NCI-H128 (cell line): Measurements from ENCODE around the gene ELP2.
"Not testable (repeated sequence)": the region's sequence is repeated elsewhere in the genome, so short reads cannot be mapped to it uniquely, and the experiment has no call there.

Experiments used
- DNase-seq: peaks from one replicate; lab custom pipeline; 2025; ENCODE audit not compliant: unreplicated experiment; lab: John Stamatoyannopoulos, UW

Gene ELP2

DNA sequence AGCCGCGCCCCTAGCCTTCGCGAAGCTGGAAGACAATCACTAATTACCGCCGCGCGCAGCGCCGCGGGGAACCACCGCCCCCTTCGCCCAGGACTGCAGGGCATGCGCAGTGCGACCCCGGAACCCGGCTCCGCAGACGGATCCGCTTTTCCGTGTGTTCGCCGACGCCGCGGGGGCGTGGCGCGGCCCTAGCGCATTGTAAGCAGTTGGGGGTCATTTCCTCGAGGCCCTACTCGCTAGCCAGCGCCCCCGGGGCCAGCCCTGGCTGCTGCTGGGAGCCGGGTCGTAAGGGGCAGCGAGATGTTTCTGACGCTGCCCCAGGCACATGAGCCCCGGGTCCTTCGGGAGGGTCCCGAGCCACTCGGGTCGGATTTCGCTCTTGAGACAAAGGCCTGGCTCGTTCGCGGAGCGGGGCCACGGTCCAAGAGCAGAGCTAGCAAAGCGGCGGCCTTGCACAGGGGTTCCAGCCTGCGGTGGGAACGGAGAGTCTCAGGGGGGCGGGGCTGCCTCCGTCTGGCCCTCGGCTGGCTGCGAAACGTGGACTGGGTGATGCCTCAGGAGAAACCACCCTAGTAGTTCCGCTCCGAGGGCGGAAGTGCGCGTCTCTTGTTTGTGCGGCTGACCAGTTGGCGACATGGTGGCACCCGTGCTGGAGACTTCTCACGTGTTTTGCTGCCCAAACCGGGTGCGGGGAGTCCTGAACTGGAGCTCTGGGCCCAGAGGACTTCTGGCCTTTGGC is at the start of gene ELP2, which contains the start of gene SLC39A6:
Gene ELP2 (plus strand): TSS at position 600 of the 739 bp plus-strand sequence. CDS start 35 bp downstream, at position 635.
Gene SLC39A6 (minus strand): TSS at position 41 of the 739 bp plus-strand sequence. CDS start 2,333 bp downstream, outside the sequence.
- peak; percentile 95 for DNase-seq

DNA sequence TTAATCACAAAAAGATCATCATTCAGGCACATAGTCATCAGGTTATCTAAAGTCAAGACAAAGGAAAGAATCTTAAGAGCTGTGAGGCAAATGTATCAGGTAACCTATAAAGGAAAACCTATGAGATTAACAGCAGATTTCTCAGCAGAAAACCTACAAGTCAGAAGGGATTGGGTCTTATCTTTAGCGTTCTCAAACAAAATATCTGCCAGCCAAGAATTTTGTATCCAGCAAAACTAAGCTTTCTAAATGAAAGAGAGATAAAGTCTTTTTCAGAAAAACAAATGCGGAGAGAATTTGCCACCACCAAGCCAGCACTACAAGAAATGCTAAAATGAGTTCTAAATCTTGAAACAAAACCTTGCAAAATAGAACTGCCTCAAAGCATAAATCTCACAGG is 48.6 kb upstream of the ELP2 start:
- not testable (repeated sequence) for DNase-seq

- DNase-seq = no peak
Observed at GRCh38 chr18:36083729-36084128, 46.0 kb upstream of the ELP2 start.

GRCh38 chr18:36085195-36085594 is 44.5 kb upstream of the ELP2 start:
- no peak for DNase-seq

DNA sequence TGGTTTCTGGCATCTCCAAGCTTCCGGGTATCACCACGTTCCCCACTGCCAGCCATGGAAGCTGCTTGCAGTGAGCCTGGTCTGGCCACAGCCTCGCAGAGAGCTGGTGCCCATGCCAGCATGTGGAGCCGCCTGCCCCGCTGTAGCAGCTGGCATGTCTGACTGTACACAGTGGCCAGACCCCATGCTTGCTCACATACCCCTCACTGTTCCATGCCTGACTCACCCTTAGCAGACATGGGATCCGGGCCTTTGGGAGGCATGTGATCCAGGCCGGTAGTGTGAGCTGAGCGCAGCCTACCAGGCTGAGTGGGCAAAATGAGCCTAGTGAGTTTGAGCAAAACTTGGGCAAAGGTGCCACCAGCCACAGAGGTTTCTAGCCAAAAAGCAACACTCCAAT is 43.5 kb upstream of the ELP2 start:
- no peak for DNase-seq

DNA sequence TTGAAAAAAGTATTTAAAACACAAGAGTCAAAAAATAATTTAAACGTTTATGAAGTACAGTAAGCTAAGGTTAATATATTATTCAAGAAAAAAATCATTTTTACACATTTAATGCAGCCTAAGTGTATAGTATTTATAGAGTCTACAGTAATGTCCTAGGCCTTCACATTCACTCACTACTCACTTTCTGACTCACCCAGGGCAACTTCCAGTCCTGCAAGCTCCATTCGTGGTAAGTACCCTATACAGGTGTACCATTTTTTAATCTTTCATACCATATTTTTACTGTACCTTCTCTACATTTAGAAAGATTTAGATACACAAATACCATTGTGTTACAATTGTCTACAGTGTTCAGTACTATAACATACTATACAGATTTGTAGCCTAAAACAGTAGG is 41.4 kb upstream of the ELP2 start:
- no peak for DNase-seq

DNA sequence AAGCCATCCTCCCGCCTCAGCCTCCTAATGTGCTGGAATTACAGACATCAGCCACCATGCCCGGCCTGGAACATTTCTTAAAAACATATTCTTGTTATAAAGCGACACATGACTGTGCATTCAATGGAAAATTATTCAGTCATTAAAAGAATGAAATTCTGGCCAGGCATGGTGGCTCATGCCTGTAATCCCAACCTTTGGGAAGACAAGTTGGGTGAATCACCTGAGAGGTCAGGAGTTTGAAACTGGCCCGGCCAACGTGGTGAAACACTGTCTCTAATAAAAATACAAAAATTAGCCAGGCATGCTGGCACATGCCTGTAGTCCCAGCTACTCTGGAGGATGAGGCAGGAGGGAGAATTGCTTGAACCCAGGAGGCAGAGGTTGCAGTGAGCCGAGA is 40.7 kb upstream of the ELP2 start:
- DNase-seq = no peak

GRCh38 chr18:36092116-36092515 is 37.6 kb upstream of the ELP2 start:
- DNase-seq = not testable (repeated sequence)

DNA sequence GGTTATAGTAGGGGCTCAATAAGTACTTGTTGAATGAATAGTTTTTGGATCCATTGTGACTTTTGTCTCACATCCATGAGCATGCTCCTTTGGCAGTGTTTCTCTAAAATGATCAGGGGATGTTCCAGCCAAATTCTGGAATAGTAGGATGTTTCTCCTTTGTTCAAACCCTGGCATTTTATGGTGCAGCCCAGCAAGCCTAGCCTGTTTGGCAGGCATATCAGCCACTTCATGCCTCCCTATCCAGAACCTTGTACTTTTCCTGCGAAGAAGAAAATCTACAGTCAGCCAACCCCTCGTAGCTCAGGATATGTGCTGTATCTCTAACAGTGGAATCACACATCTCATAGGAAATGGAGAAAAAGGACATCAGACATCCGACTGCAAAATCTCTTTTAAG is 35.3 kb upstream of the ELP2 start:
- DNase-seq = no peak

DNA sequence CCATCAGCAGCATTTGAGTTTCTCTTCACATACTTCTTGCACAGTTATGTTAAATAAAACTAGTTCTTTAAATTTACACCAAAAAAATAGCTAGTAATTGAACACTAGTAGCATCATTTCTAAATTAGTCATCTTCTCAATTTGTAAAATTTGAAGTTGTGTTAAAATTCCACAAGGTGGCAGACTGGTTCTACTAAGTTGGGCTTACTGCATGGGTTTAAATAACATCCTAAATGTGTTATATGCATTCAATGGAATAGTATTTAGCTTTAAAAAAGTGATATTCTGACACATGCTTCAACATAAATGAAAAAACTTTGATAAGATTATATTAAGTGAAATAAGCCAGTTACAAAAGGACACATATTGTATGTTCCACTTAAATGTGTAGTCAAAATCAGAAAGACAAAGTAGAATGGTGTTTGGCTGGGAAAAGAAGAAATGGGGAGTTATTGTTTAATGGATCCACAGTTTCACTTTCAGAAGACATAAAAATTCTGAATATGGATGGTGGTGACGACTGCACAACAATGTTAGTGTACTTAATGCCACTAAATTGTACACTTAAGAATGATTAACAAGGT is 33.7 kb upstream of the ELP2 start:
- peak; percentile 7 for DNase-seq

- DNase-seq = no peak
Observed at GRCh38 chr18:36096955-36097354, 32.7 kb upstream of the ELP2 start.

DNA sequence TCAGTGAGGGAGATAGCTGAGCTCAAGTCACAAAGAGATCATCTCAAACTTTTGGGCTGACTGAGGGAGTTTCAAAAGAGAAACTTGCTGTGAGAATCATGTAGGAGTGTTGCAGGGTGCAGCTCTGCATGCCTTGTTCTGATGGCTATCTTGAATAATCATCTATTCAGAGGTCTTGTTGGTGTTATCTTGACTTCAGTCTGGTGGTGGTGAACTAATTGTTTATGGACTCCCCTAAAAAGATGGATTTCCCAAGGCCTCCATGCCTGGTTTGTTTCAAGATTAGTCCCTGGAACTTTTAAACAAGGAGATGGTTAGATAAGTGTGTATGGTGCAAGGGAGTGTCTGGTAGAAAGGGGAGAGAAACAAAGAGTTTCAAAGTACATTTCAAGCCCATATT is 30.4 kb upstream of the ELP2 start:
- no peak for DNase-seq

- DNase-seq = no peak
Observed at GRCh38 chr18:36101943-36102342, 27.8 kb upstream of the ELP2 start.

DNA sequence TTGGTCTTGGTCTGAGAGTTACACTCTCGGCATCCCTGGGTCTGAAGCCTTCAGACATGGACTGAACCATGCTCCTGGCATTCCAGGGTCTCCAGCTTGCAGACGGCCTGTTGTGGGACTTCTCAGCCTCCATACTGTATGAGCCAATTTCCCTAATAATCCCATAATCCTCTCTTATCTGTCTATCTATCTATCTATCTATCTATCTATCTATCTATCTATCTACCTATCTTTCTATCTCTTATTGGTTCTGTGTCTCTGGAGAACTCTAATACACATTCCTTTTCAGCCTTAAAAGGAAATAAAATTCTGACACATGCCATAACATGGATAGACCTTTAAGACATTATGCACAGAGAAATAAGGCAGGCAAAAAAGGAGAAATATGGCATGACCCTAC is 24.9 kb upstream of the ELP2 start:
- DNase-seq = no peak

DNA sequence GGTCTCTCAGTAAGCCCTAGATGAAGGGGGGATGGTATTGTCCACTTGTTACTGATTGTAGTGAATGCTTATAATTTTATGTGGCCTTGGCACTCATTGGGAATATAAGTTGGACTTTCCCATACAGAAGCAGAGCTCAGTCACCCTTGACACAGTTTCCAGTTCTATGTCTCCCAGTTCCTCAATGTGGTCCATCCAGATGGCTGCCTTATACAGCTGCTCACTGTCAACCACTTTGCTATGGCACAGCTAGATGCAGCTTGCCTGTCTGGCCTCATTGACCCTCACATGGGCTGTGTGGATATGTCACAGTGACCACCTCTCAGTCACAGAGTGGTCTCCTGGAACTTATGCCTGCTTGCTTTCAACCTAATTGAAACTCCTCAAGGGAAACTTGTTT is 22.2 kb upstream of the ELP2 start:
- DNase-seq = no peak

DNA sequence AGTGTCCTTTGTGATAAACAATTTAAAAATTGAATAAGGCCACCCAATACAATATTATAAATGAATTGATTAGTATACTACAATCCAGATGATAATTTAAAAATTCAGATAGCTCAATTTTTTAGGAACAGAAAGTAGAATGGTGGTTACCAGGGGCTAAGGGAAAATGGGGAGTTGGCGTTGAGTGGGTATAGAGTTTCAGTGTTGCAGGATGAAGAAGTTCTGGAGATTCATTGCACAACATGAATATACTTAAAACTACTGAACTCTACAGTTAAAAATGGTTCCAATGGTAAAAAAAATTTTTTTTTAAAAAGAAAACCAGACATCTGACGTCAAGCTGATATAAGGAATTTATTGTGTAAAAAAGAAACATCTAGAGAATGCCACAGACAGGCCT is 21.5 kb upstream of the ELP2 start:
- no peak for DNase-seq

- no peak for DNase-seq
Observed at GRCh38 chr18:36108601-36109000, 21.1 kb upstream of the ELP2 start.

- no peak for DNase-seq
Observed at GRCh38 chr18:36109737-36110136, 20.0 kb upstream of the ELP2 start.

DNA sequence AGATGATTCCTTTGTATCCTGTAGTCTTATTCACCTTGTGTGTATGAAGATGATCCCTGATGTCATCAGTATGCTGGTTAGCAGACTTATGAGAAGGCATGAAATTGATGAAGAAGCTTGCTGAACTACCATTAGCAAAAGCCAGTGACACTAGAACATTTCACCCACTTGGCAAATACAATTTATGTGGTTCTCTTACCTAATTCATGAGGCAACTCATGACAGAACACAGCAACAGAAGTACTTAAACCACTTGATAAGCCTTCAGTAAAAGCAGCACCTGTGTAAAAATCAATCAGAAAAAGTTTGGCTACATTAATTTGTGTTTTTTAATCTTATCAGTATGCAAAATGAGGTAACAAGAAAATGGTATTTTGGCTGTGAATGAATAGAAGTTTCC is 17.4 kb upstream of the ELP2 start:
- no peak for DNase-seq

GRCh38 chr18:36114251-36114650 is 15.4 kb upstream of the ELP2 start:
- no peak for DNase-seq

DNA sequence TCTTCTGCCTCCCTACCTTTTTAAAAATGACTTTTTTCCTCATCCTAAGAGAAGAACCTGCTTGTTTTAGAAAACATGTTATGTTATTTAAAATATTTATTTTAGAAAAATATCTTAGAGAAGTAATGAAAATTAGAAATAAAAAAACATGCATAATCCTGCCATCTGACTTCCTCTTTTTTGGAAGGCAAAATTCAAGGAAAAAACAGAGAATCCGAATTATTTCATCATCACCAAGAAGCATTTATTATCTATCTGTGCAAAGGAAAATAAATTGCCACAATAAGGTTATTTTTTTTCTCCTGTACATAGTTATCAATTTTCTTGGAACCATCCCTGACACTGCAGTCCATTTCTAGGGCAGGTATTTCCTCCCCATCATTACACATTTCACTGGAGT is 15.0 kb upstream of the ELP2 start:
- no peak for DNase-seq

DNA sequence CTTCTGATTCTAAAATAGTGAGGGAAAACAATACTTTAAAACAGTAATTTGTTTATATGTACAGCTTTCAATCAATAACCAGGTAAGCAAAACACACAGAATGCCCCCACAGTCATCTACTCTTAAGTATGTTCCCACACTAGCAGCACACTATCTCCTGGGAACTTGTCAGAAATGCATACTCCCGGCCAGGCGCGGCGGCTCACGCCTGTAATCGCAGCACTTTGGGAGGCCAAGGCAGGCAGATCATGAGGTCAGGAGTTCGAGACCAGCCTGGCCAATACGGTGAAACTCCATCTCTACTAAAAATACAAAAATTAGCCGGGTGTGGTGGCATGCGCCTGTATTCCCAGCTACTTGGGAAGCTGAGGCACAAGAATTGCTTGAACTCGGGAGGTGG is 12.9 kb upstream of the ELP2 start:
- DNase-seq = not testable (repeated sequence)

GRCh38 chr18:36120297-36120696 is 9.4 kb upstream of the ELP2 start:
- DNase-seq = no peak
